PC-3 (cell line): ENCODE data around the gene NDEL1.

ENCODE experiments used
- CTCF ChIP-seq: fragments of 300-600 bp; sonication (generic); conservative IDR thresholded peaks from 2 replicates; pipeline ENCODE4 v1.5.1; 2017; ENCODE audit warnings: antibody characterized with exemption, low read depth, mild to moderate bottlenecking, low read length
- EZH2 ChIP-seq: fragments of 300-600 bp; sonication (generic); IDR thresholded peaks from one replicate; pipeline ENCODE4 v1.6.1; 2017; ENCODE audit warnings: antibody characterized with exemption, mild to moderate bottlenecking, low read length; ENCODE audit not compliant: unreplicated experiment
- EZH2phosphoT487 ChIP-seq: fragments of 300-600 bp; sonication (generic); IDR thresholded peaks from 2 replicates; pipeline ENCODE4 v1.6.1; 2018; ENCODE audit warnings: mild to moderate bottlenecking, antibody characterized with exemption, low read length, borderline replicate concordance

- no peak for TF ChIP-seq CTCF
- no peak for TF ChIP-seq EZH2
- no peak for TF ChIP-seq EZH2phosphoT487
Measured at GRCh38 chr17:8489841-8490240, 54.2 kb downstream of the NDEL1 start.
